ENCODE results near the gene KIF5C.

KIF5C gene

GRCh38 chr2:148984449-148984848 is 109.4 kb downstream of the KIF5C start:
- Histone ChIP-seq H3K9me2 (ENCODE audit: low read depth, low read length) (no peaks in the 10 kb centered on the region), H3K27me3 (ENCODE audit: insufficient read depth, low read length) (no peaks in the 10 kb centered on the region), H3K4me1 (ENCODE audit: insufficient read depth, low read length, severe bottlenecking) (no peaks in the 10 kb centered on the region), H3K79me2 (ENCODE audit: insufficient read depth, low read length) (no peaks in the 10 kb centered on the region), H3K27ac (ENCODE audit: low read depth, low read length, poor library complexity, severe bottlenecking) (no peak overlapping the region), H2AFZ (ENCODE audit: low read length) (no peak overlapping the region), H3F3A (ENCODE audit: insufficient read depth, low read length) (no peaks in the 10 kb centered on the region), H3K4me2 (ENCODE audit: low read length) (no peak overlapping the region), H3K9me3 (ENCODE audit: low read length) (no peaks in the 10 kb centered on the region), H3K36me3 (ENCODE audit: insufficient read depth, low read length) (no peaks in the 10 kb centered on the region; the same call in 1 of the 2 replicates), H4K20me1 (ENCODE audit: insufficient read depth, low read length) (no peaks in the 10 kb centered on the region), H3K9ac (ENCODE audit: low read length) (no peak overlapping the region), H3K4me3 (ENCODE audit: low read depth, low read length, poor library complexity, severe bottlenecking) (no peak overlapping the region)
- TF ChIP-seq EZH2 (IDR thresholded peaks at IDR 0.05; ENCODE audit: borderline replicate concordance, low read length) = no peak
- no peak for TF ChIP-seq CTCF (IDR thresholded peaks at IDR 0.05; ENCODE audit: low read length)

- Histone ChIP-seq H3K27ac (ENCODE audit: low read depth, low read length, poor library complexity, severe bottlenecking) (no peak overlapping the region), H3K4me2 (ENCODE audit: low read length) (no peak overlapping the region)
- TF ChIP-seq EZH2 (IDR thresholded peaks at IDR 0.05; ENCODE audit: borderline replicate concordance, low read length) (no peak), CTCF (IDR thresholded peaks at IDR 0.05; ENCODE audit: low read length) (no peak)
Observed at GRCh38 chr2:148987286-148987685, 112.3 kb downstream of the KIF5C start.

GRCh38 chr2:148988337-148988736 is 113.3 kb downstream of the KIF5C start:
- no peaks in the 10 kb centered on the region for H3K9me2 ChIP-seq (ENCODE audit: low read depth, low read length)
- H3K9me3 ChIP-seq (ENCODE audit: low read length) = no peaks in the 10 kb centered on the region
- no peak overlapping the region for H2AFZ ChIP-seq (ENCODE audit: low read length)
- no peaks in the 10 kb centered on the region for H4K20me1 ChIP-seq (ENCODE audit: insufficient read depth, low read length)
- no peaks in the 10 kb centered on the region; the same call in 1 of the 2 replicates for H3K36me3 ChIP-seq (ENCODE audit: insufficient read depth, low read length)
- no peak overlapping the region for H3K9ac ChIP-seq (ENCODE audit: low read length)
- H3K4me2 ChIP-seq (ENCODE audit: low read length) = no peak overlapping the region
- TF ChIP-seq EZH2 (IDR thresholded peaks at IDR 0.05; ENCODE audit: borderline replicate concordance, low read length) = no peak
- TF ChIP-seq CTCF (IDR thresholded peaks at IDR 0.05; ENCODE audit: low read length) = no peak
- no peaks in the 10 kb centered on the region for H3K4me1 ChIP-seq (ENCODE audit: insufficient read depth, low read length, severe bottlenecking)
- H3K4me3 ChIP-seq (ENCODE audit: low read depth, low read length, poor library complexity, severe bottlenecking) = no peak overlapping the region
- H3K27ac ChIP-seq (ENCODE audit: low read depth, low read length, poor library complexity, severe bottlenecking) = no peak overlapping the region
- H3K79me2 ChIP-seq (ENCODE audit: insufficient read depth, low read length) = no peaks in the 10 kb centered on the region
- H3K27me3 ChIP-seq (ENCODE audit: insufficient read depth, low read length) = no peaks in the 10 kb centered on the region
- no peaks in the 10 kb centered on the region for H3F3A ChIP-seq (ENCODE audit: insufficient read depth, low read length)

More at GRCh38 chr2:148987286-148987685, 112.3 kb downstream of the KIF5C start:
- H2AFZ ChIP-seq (ENCODE audit: low read length) = no peak overlapping the region
- no peaks in the 10 kb centered on the region; the same call in 1 of the 2 replicates for H3K36me3 ChIP-seq (ENCODE audit: insufficient read depth, low read length)
- no peaks in the 10 kb centered on the region for H3K79me2 ChIP-seq (ENCODE audit: insufficient read depth, low read length)
- no peaks in the 10 kb centered on the region for H3K9me3 ChIP-seq (ENCODE audit: low read length)
- H4K20me1 ChIP-seq (ENCODE audit: insufficient read depth, low read length) = no peaks in the 10 kb centered on the region
- H3F3A ChIP-seq (ENCODE audit: insufficient read depth, low read length) = no peaks in the 10 kb centered on the region
- H3K27me3 ChIP-seq (ENCODE audit: insufficient read depth, low read length) = no peaks in the 10 kb centered on the region
- H3K4me3 ChIP-seq (ENCODE audit: low read depth, low read length, poor library complexity, severe bottlenecking) = no peak overlapping the region
- H3K9me2 ChIP-seq (ENCODE audit: low read depth, low read length) = no peaks in the 10 kb centered on the region
- no peaks in the 10 kb centered on the region for H3K4me1 ChIP-seq (ENCODE audit: insufficient read depth, low read length, severe bottlenecking)
- H3K9ac ChIP-seq (ENCODE audit: low read length) = no peak overlapping the region

Measured in OCI-LY1 (cell line).